ENCODE measurements around the gene MED10. TPM values are rescaled to one million over a fixed set of nuclear protein-coding genes. Genes with fewer than 3 reads are reported as not detected.

Gene MED10
- total and polyA plus RNA-seq, 2 of the 4 experiments (the other 2 are of a cell fraction) = 9.1 to 60.0 TPM

DNA sequence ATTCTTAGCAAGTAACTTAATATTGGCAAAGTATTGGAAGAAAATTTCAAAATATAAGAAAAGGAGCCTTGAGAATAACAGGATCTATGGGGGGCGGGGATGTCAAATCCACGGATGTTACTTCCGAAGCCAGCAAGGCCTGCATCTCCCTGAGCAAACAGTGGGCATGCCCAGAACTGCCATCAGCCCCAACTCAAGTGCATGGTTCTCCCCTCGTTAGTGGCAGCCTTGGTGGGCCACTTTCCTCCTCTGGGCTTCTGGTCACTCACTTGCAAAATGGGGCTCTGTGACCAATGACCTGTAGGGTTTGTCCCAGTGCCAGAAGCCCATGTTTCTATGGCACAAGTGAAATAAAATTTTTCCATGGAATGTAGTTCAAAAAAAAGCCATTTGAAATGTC lies 27.2 kb upstream of the MED10 start:
- no peak overlapping the region for H3K56ac ChIP-seq (ENCODE audit: extremely low read depth, insufficient read depth, low read length)
- ChIA-PET POLR2A (ENCODE audit: unreplicated experiment) (no interaction called here), CTCF (no interaction called here)
- no peak overlapping the region for H2AFZ ChIP-seq (replicated peaks; ENCODE audit: low read length, poor library complexity)
- H3K79me1 ChIP-seq (ENCODE audit: low read depth in 1 of 2, low read length in 2 of 2) = no peaks in the 10 kb centered on the region
- no peak overlapping the region for H2AK5ac ChIP-seq (ENCODE audit: low read depth, low read length)
- DNase-seq = no peak
- TF ChIP-seq FOS (IDR thresholded peaks at IDR 0.05; ENCODE audit: low read depth, low read length) (no peak), CTCF (conservative IDR thresholded peaks at IDR 0.05; ENCODE audit: low read depth, low read length) (no peak), CHD1 (IDR thresholded peaks at IDR 0.05; ENCODE audit: low read depth, low read length) (no peak), BHLHE40 (IDR thresholded peaks at IDR 0.05; ENCODE audit: low read depth, low read length) (no peak), NFE2L2 (IDR thresholded peaks at IDR 0.05; ENCODE audit: low read depth, low read length) (no peak), USF2 (IDR thresholded peaks at IDR 0.05; ENCODE audit: low read depth, low read length) (no peak), RAD21 (IDR thresholded peaks at IDR 0.05; ENCODE audit: low read length) (no peak)
- in situ Hi-C loops (cut with MboI; ENCODE audit: low sequenced_read_pairs) = no loop called here
- H3K27me3 ChIP-seq (ENCODE audit: control insufficient read depth, insufficient read depth, low read length) = no peaks in the 10 kb centered on the region
- no TSS peak for BruUV-seq (replicated peaks)
- no peak for ATAC-seq (ENCODE audit: low read depth)
- no peak overlapping the region for H4K91ac ChIP-seq (ENCODE audit: insufficient read depth, low read depth, low read length)
- intact Hi-C loops (cut with micrococcal nuclease) = no loop called here
- H2BK20ac ChIP-seq (ENCODE audit: low read depth, low read length) = no peak overlapping the region
- no peak overlapping the region for H3K4ac ChIP-seq (ENCODE audit: low read depth, low read length)
- no peak overlapping the region for H3K18ac ChIP-seq (ENCODE audit: low read depth, low read length)
- no peak overlapping the region for H3K27ac ChIP-seq (ENCODE audit: insufficient read depth, low read length)
- H3K9me3 ChIP-seq (ENCODE audit: control insufficient read depth, insufficient read depth, low read length) = no peaks in the 10 kb centered on the region
- H4K20me1 ChIP-seq (ENCODE audit: insufficient read depth, low read length) = no peaks in the 10 kb centered on the region
- dilution Hi-C loops (cut with HindIII; ENCODE audit: low sequenced_read_pairs, unreplicated experiment) = no loop called here
- no peak overlapping the region for H2BK15ac ChIP-seq (ENCODE audit: low read depth, low read length)
- no peak overlapping the region for H2AK9ac ChIP-seq (replicated peaks; ENCODE audit: low read depth, low read length, poor library complexity)
- H3K4me3 ChIP-seq (ENCODE audit: insufficient read depth, low read depth, low read length) = no peak overlapping the region
- no peak overlapping the region for H2BK120ac ChIP-seq (ENCODE audit: low read depth, low read length)
- H4K8ac ChIP-seq (ENCODE audit: low read depth in 2 of 2, low read length in 2 of 2) = no peak overlapping the region
- no peaks in the 10 kb centered on the region for H3K4me1 ChIP-seq (ENCODE audit: control insufficient read depth, insufficient read depth, low read length)
- H3K36me3 ChIP-seq (ENCODE audit: control insufficient read depth, insufficient read depth, low read length) = no peaks in the 10 kb centered on the region
- H3K9me1 ChIP-seq (ENCODE audit: insufficient read depth, low read length) = no peaks in the 10 kb centered on the region
- no CpG with 5 or more reads among the region's 4 CpGs for WGBS, 2 experiments (ENCODE audit: extremely low coverage in 2 of 2, insufficient read length in 1 of 2)
- H3K9ac ChIP-seq (ENCODE audit: low read depth, low read length) = no peak overlapping the region
- H3K14ac ChIP-seq (replicated peaks; ENCODE audit: low read depth, low read length) = no peak overlapping the region
- no peak overlapping the region for H3K23ac ChIP-seq (ENCODE audit: low read depth, low read length)
- no peak overlapping the region for H4K5ac ChIP-seq (ENCODE audit: low read depth, low read length)
- no peak overlapping the region for H2BK5ac ChIP-seq (ENCODE audit: low read depth, low read length, poor library complexity, severe bottlenecking)
- no peak overlapping the region for H3K4me2 ChIP-seq (ENCODE audit: low read depth, low read length)

Measured in IMR-90 (cell line).